IMR-90 (cell line): Measurements from ENCODE around the gene SUGCT. TPM values are rescaled to one million over a fixed set of nuclear protein-coding genes. Genes with fewer than 3 reads are reported as not detected.

ENCODE experiments used
- ATAC-seq: fragments of 200-7000 bp; cut with Tn5 transposase; 2 replicates; pipeline ENCODE4 v1.9.1; 2020; ENCODE audit warnings: low read depth, mild to moderate bottlenecking, moderate library complexity
- BruUV-seq: library from RNA; stranded (reverse); fragments of 400-500 nt; replicated peaks from 2 replicates; lab custom pipeline; 2021; lab: Mats Ljungman, UMichigan
- CTCF ChIA-PET: fragments of 300-600 bp; formaldehyde crosslinking; extraction: SDS; loops from one replicate; lab custom pipeline; 2021; ENCODE audit warnings: antibody characterized with exemption; lab: Yijun Ruan, JAX
- POLR2A ChIA-PET: fragments of 300-600 bp; sonication (Branson Sonifier 250); formaldehyde crosslinking; loops from one replicate; lab custom pipeline; 2022; ENCODE audit warnings: antibody characterized with exemption; ENCODE audit not compliant: unreplicated experiment; lab: Charles Lee
- DNase-seq: peaks from one replicate; pipeline ENCODE4 v3.0.0; 2013
- H2AFZ ChIP-seq: replicated peaks from 2 replicates; pipeline ENCODE3; 2013; ENCODE audit warnings: low read length, mild to moderate bottlenecking; ENCODE audit not compliant: poor library complexity
- H2AK5ac ChIP-seq: 2 replicates; pipeline ENCODE4 v1.6.1; 2013; ENCODE audit warnings: low read depth, low read length, inconsistent platforms
- H2AK9ac ChIP-seq: replicated peaks from 2 replicates; pipeline ENCODE3; 2013; ENCODE audit warnings: mild to moderate bottlenecking, low read depth, low read length, moderate library complexity; ENCODE audit not compliant: poor library complexity
- H2BK120ac ChIP-seq: 2 replicates; pipeline ENCODE4 v1.6.1; 2013; ENCODE audit warnings: low read depth, low read length, inconsistent platforms
- H2BK15ac ChIP-seq: 3 replicates; pipeline ENCODE4 v1.6.1; 2013; ENCODE audit warnings: low read depth, low read length, inconsistent platforms
- H2BK20ac ChIP-seq: 2 replicates; pipeline ENCODE4 v1.6.1; 2013; ENCODE audit warnings: low read depth, mild to moderate bottlenecking, inconsistent platforms, low read length, moderate library complexity
- H2BK5ac ChIP-seq: 2 replicates; pipeline ENCODE4 v1.6.1; 2013; ENCODE audit warnings: mild to moderate bottlenecking, low read depth, low read length, inconsistent platforms; ENCODE audit not compliant: poor library complexity, severe bottlenecking
- H3K14ac ChIP-seq: replicated peaks from 2 replicates; pipeline ENCODE4 v1.6.1; 2013; ENCODE audit warnings: low read depth, low read length, inconsistent platforms
- H3K18ac ChIP-seq: 2 replicates; pipeline ENCODE4 v1.6.1; 2013; ENCODE audit warnings: low read depth, low read length, control low read depth
- H3K23ac ChIP-seq: 2 replicates; pipeline ENCODE4 v1.6.1; 2013; ENCODE audit warnings: low read depth, low read length, inconsistent platforms
- H3K27ac ChIP-seq: 2 replicates; pipeline ENCODE4 v1.5.1; 2013; ENCODE audit warnings: mild to moderate bottlenecking, control low read depth, low read length; ENCODE audit not compliant: insufficient read depth
- H3K27me3 ChIP-seq: 2 replicates; pipeline ENCODE4 v1.6.1; 2013; ENCODE audit warnings: low read length; ENCODE audit not compliant: control insufficient read depth, insufficient read depth
- H3K36me3 ChIP-seq: 2 replicates; pipeline ENCODE4 v1.6.1; 2013; ENCODE audit warnings: low read length, mixed read lengths; ENCODE audit not compliant: control insufficient read depth, insufficient read depth
- H3K4ac ChIP-seq: 2 replicates; pipeline ENCODE4 v1.6.1; 2013; ENCODE audit warnings: low read depth, low read length, inconsistent platforms
- H3K4me1 ChIP-seq: 2 replicates; pipeline ENCODE4 v1.6.1; 2013; ENCODE audit warnings: low read length, mixed read lengths; ENCODE audit not compliant: control insufficient read depth, insufficient read depth
- H3K4me2 ChIP-seq: 2 replicates; pipeline ENCODE4 v1.6.1; 2013; ENCODE audit warnings: low read depth, mild to moderate bottlenecking, control low read depth, low read length, moderate library complexity
- H3K4me3 ChIP-seq: 2 replicates; pipeline ENCODE4 v1.5.1; 2013; ENCODE audit warnings: low read depth, mild to moderate bottlenecking, control low read depth, low read length, moderate library complexity; ENCODE audit not compliant: insufficient read depth
- H3K56ac ChIP-seq: 2 replicates; pipeline ENCODE4 v1.6.1; 2013; ENCODE audit warnings: low read length, inconsistent platforms; ENCODE audit not compliant: insufficient read depth; ENCODE audit errors: extremely low read depth
- H3K79me1 ChIP-seq, 2 experiments: 2 replicates each; pipeline ENCODE4 v1.6.1; 2013; ENCODE audit warnings: low read length in 2 of 2, inconsistent platforms in 1 of 2, low read depth in 1 of 2
- H3K9ac ChIP-seq: 2 replicates; pipeline ENCODE4 v1.6.1; 2013; ENCODE audit warnings: low read depth, low read length, control low read depth
- H3K9me1 ChIP-seq: 2 replicates; pipeline ENCODE4 v1.6.1; 2013; ENCODE audit warnings: low read length, inconsistent platforms; ENCODE audit not compliant: insufficient read depth
- H3K9me3 ChIP-seq: 2 replicates; pipeline ENCODE4 v1.6.1; 2013; ENCODE audit warnings: low read length; ENCODE audit not compliant: control insufficient read depth, insufficient read depth
- H4K20me1 ChIP-seq: 2 replicates; pipeline ENCODE4 v1.6.1; 2013; ENCODE audit warnings: low read length, inconsistent platforms; ENCODE audit not compliant: insufficient read depth
- H4K5ac ChIP-seq: 2 replicates; pipeline ENCODE4 v1.6.1; 2013; ENCODE audit warnings: mild to moderate bottlenecking, low read depth, low read length, control low read depth
- H4K8ac ChIP-seq, 2 experiments: 2 replicates each; pipeline ENCODE4 v1.6.1; 2013; ENCODE audit warnings: low read depth in 2 of 2, low read length in 2 of 2, control low read depth in 1 of 2, inconsistent platforms in 1 of 2
- H4K91ac ChIP-seq: 2 replicates; pipeline ENCODE4 v1.6.1; 2013; ENCODE audit warnings: low read depth, low read length, inconsistent platforms; ENCODE audit not compliant: insufficient read depth
- BHLHE40 ChIP-seq: fragments of 150-350 bp; IDR thresholded peaks from 2 replicates; pipeline ENCODE4 v1.6.1; 2016; ENCODE audit warnings: mild to moderate bottlenecking, low read depth, low read length
- CEBPB ChIP-seq: IDR thresholded peaks from 2 replicates; pipeline ENCODE4 v1.6.1; 2012; ENCODE audit warnings: low read depth, low read length, improper control_type of control experiment
- CHD1 ChIP-seq: IDR thresholded peaks from 2 replicates; pipeline ENCODE4 v1.6.1; 2012; ENCODE audit warnings: low read depth, low read length, improper control_type of control experiment
- FOS ChIP-seq: fragments of 150-350 bp; IDR thresholded peaks from 2 replicates; pipeline ENCODE4 v1.6.1; 2016; ENCODE audit warnings: low read depth, low read length
- MAFK ChIP-seq: IDR thresholded peaks from 2 replicates; pipeline ENCODE4 v1.6.1; 2012; ENCODE audit warnings: low read depth, low read length, improper control_type of control experiment
- MAZ ChIP-seq: IDR thresholded peaks from 2 replicates; pipeline ENCODE4 v1.6.1; 2012; ENCODE audit warnings: low read depth, mild to moderate bottlenecking, low read length, improper control_type of control experiment, moderate library complexity, borderline replicate concordance
- MXI1 ChIP-seq: IDR thresholded peaks from 2 replicates; pipeline ENCODE4 v1.6.1; 2012; ENCODE audit warnings: low read depth, mild to moderate bottlenecking, low read length, moderate library complexity, borderline replicate concordance
- NFE2L2 ChIP-seq: fragments of 150-350 bp; IDR thresholded peaks from 2 replicates; pipeline ENCODE4 v1.6.1; 2016; ENCODE audit warnings: low read depth, mild to moderate bottlenecking, low read length
- POLR2A ChIP-seq: IDR thresholded peaks from 2 replicates; pipeline ENCODE4 v1.6.1; 2012; ENCODE audit warnings: mild to moderate bottlenecking, low read depth, low read length
- RAD21 ChIP-seq: IDR thresholded peaks from 2 replicates; pipeline ENCODE4 v1.6.1; 2012; ENCODE audit warnings: low read length, improper control_type of control experiment
- RCOR1 ChIP-seq: IDR thresholded peaks from 2 replicates; pipeline ENCODE4 v1.6.1; 2012; ENCODE audit warnings: mild to moderate bottlenecking, low read length, improper control_type of control experiment; ENCODE audit not compliant: insufficient replicate concordance
- dilution Hi-C: fragments of 300-500 bp; cut with HindIII; formaldehyde crosslinking; loops from one replicate; pipeline ENCODE4 v1.14.3; 2018; ENCODE audit warnings: low sequenced_read_pairs; ENCODE audit not compliant: unreplicated experiment
- in situ Hi-C: fragments of 300-500 bp; cut with MboI; formaldehyde crosslinking; loops from 3 replicates; pipeline ENCODE4 v1.14.3; 2019; ENCODE audit warnings: low sequenced_read_pairs, inconsistent platforms, mixed read lengths
- intact Hi-C: fragments of 100-400 bp; cut with micrococcal nuclease; formaldehyde crosslinking; loops from 2 replicates; pipeline ENCODE4 v1.10.0; 2022
- polyA plus RNA-seq, 3 experiments: library from polyadenylated mRNA; depleted of rRNA; stranded (reverse); fragments of >200 nt; gene quantifications; 2 replicates each; pipeline ENCODE4 v1.2.3, GENCODE V29; 2012; ENCODE audit warnings: low replicate concordance in 1 of 3
- total RNA-seq: library from RNA; depleted of rRNA; stranded (reverse); fragments of >200 nt; gene quantifications from 2 replicates; pipeline ENCODE4 v1.2.3, GENCODE V29; 2012

The SUGCT gene
- total and polyA plus RNA-seq, 2 of the 4 experiments (the other 2 are of a cell fraction) = 5.9 to 8.3 TPM

GRCh38 chr7:40341836-40342235, 207.0 kb downstream of the SUGCT start:
- H4K20me1 ChIP-seq = no peaks in the 10 kb centered on the region
- H2AK9ac ChIP-seq = no peak overlapping the region
- no peak overlapping the region for H2AK5ac ChIP-seq
- no peak overlapping the region for H3K9ac ChIP-seq
- no peak overlapping the region for H3K4ac ChIP-seq
- H2BK120ac ChIP-seq = no peak overlapping the region
- no peaks in the 10 kb centered on the region for H3K4me1 ChIP-seq
- no peaks in the 10 kb centered on the region for H3K36me3 ChIP-seq
- no peaks in the 10 kb centered on the region for H3K9me1 ChIP-seq
- H3K18ac ChIP-seq = no peak overlapping the region
- no peak for ATAC-seq
- no peak overlapping the region for H3K27ac ChIP-seq
- DNase-seq = no peak
- in situ Hi-C loops (loop anchor here (5.0 kb wide), 1 partner anchor 260 kb away; no protein-coding TSS in a partner anchor), dilution Hi-C loops (no loop called here), intact Hi-C loops (no loop called here)
- no peak overlapping the region for H3K4me3 ChIP-seq
- H2BK20ac ChIP-seq = no peak overlapping the region
- no peak overlapping the region for H2AFZ ChIP-seq
- H3K27me3 ChIP-seq = no peaks in the 10 kb centered on the region
- H3K4me2 ChIP-seq = no peak overlapping the region
- BruUV-seq = no TSS peak
- H2BK5ac ChIP-seq = no peak overlapping the region
- H3K79me1 ChIP-seq = no peaks in the 10 kb centered on the region
- CTCF ChIA-PET = no interaction called here
- H2BK15ac ChIP-seq = no peak overlapping the region
- H3K9me3 ChIP-seq = peaks cover 3% of the 10 kb centered on the region
- H3K14ac ChIP-seq = no peak overlapping the region
- H4K5ac ChIP-seq = no peak overlapping the region
- TF ChIP-seq BHLHE40 (no peak), CHD1 (no peak), RCOR1 (no peak), MXI1 (no peak), POLR2A (no peak), NFE2L2 (no peak), MAZ (no peak), CEBPB (no peak), RAD21 (no peak), FOS (no peak), MAFK (no peak)
- H3K56ac ChIP-seq = no peak overlapping the region
- H4K8ac ChIP-seq = no peak overlapping the region
- POLR2A ChIA-PET = no interaction called here
- H3K23ac ChIP-seq = no peak overlapping the region
- H4K91ac ChIP-seq = no peak overlapping the region
